HG03196 (cell line): Measurements from ENCODE around the gene EMC1.
A peak's percentile ranks its signal among the peaks of the same experiment; 100 is the strongest.
"Not testable (repeated sequence)": the region's sequence is repeated elsewhere in the genome, so short reads cannot be mapped to it uniquely, and the experiment has no call there.

Experiments used
- ATAC-seq: cut with Tn5 transposase; IDR thresholded peaks from one replicate; pipeline ENCODE4 v1.9.1; 2021; ENCODE audit not compliant: unreplicated experiment

Gene EMC1

DNA sequence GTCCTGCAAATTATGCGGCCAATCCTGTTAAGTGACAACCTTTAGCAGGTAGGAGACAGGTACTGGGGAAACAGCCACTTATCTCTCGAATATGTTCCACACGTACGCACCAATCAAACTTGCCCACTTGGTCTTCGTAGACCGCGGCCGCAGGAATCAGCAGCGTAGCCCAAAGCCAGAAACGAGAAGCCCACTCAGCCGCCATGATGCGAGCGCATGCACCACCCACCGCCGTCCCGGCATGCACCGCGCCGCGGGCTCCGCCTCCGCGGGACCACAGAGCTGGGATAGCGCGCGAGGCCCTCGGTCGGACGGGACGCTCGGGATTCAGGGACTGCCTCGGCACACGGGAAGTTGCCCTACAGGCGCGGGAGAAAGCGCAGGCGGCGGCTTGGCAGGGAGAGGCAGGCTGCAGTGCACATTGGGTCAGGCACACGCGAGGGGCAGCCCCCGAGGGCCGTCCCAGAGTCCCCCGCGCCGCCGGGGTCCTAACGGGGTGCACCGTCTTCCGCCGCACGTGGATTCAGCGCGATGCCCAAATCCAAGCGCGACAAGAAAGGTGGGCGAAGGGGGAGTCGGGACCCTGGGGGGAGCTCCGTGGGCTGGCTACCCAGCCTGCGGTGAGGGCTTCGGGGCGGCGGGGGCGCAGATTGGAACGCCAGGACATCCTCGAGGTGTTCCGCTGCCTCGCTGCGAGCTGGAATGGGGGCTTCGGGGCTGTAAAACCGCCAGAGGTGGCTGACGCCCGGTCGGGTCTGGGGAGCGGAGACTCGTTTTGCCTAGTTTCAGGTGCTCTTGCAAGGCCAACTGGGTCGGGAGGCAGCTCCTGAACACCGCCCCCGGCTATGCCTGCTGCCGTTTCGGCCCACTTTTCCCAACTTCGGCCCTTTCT lies at the start of gene EMC1, which contains the start of gene MRTO4:
TSS of gene EMC1 (minus strand) at position 220 of the 892 bp plus-strand sequence. CDS start at position 205, 15 bp downstream.
TSS of gene MRTO4 (plus strand) at position 501 of the 892 bp plus-strand sequence. CDS start at position 532, 31 bp downstream.
- ATAC-seq, result peak; percentile 82

- ATAC-seq, result no peak
These were observed 48.9 kb upstream of the EMC1 start for GRCh38 chr1:19300211-19300610.

DNA sequence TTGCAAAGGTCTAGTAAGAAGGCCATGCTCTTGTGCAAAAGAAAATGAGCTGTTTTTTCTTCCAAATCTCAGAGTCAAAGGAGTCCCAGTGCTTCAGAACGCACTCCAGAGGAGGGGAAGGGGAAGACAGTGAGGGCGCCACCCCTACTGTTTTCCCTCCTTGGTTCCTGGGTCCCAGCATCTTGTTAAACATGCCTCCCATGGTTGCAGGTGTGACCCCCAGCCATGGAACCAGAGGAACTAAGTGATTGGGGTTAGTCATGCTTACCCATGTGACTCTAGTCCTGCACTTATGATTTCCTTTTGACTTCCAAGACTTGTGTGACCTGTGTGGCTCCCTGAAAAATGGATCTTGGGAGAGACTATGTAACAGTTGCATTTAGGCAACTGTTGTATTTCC lies 43.3 kb upstream of the EMC1 start:
- ATAC-seq, result no peak

DNA sequence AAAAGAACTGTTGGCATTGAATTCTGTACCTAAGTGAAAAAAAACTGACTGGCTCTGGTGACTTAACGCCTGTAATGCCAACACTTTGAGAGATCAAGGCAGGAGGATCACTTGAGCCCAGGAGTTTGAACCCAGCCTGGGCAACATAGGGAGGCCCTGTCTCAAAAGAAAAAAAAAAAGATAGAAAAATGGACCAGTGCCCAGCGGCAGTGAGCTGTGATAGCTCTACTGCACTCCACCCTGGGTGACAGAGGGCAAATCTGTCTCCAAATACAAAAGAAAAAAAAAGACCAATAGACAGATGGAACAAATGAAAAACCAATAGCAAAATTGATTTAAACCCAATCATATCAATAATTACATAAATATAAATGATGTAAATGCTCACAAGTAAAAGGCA lies 37.9 kb upstream of the EMC1 start:
- no peak for ATAC-seq

- ATAC-seq, result not testable (repeated sequence)
These were observed 37.3 kb upstream of the EMC1 start, which contains the start of gene AKR7A3 for GRCh38 chr1:19288324-19289241. Gene AKR7A3 (minus strand): TSS chr1:19288770. CDS start chr1:19288709, 61 bp downstream.

DNA sequence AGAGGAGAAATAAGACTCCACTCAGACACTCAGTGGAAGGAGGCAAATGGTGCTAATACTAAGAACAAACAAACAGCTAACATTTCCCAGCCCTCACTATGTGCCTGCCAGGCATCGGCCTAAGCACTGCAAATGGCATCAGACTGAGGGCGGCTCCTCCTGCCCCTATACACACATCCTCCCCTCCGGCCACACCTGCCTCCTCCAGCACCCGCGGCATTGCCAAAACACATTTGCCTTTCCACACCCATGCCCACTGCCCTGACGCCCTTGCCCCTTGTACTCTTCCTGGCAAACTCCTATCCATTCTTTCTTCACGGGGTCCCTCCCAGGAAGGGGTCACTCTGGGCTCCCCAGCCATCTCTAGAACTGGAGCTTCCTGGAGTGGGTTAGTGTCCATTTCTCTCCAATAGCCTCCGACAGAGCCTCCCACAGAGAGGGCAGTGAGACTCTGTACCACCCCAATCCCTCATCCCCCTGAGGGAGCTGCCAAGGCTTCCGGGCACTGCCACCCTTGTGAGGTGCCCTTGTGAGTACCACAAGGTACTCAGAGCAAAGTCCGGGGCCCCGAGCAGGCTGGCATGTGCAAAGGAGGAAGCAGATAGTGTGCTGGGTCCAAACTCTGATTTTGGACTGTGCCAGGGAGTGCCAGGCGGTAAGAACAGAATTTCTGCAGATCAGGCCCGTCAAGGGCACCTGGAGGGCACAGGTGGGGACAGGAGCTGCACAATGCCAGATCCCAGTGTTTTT lies 36.3 kb upstream of the EMC1 start:
- no peak for ATAC-seq

- not testable (repeated sequence) for ATAC-seq
These were observed 34.5 kb upstream of the EMC1 start for GRCh38 chr1:19285807-19286206.

DNA sequence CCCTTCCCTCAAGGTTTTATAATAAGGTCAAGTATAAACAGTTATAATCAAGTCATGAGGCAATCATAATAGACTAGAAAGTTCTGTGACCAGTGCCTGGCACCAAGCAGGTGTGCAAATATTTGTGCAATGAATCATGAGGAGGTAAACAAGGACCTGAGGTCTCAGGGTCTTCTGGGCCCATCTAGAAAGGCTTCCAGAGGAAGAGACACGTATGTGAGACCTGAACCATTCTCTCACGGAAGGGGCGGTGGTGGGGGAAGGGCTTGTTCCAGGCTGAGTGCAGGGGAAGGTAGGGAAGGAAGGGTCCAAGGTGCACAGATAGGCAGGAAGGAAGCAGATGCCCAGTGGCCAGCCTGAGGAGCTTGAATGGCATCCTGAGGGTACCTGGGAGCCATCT lies 34.0 kb upstream of the EMC1 start:
- not testable (repeated sequence) for ATAC-seq

DNA sequence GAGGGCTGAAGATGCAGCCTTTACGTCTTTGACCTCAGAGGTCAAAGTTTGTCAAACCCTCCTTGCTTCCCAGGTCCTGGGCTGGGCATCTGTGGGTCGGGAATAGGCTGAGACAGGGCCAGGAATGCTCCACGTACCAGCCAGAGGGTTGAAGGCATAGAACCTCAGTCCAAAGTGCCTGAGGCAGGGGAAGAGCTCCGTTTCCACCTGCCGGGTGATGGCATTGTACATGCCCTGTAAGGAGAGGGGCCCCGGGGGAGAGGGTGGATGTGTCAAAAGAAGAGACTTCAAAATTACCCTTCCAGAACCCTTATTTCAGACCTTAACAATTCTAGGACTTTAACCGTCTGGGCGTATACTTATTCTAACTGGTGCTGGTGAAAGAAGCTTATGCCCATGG lies 33.6 kb upstream of the EMC1 start:
- ATAC-seq, result no peak

DNA sequence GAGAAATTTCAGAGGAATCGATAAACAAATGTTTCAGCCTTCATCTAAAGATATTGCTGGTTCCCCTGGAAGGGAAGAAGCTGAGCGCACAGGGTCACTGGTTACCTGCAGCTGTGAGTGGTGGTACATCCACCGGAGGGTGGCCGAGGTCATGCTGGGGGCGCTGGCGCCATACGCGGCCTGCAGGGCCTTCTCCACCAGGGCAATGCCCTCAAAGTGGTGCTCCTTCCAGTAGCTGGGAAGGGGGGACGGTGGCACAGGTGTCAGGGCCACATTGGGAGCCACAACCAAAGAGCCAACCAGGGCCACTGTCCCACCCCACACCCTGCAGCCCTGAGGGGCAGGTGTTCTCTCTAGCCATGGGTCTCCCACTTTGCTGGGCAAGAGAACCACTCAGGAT lies 32.6 kb upstream of the EMC1 start:
- no peak for ATAC-seq

- no peak for ATAC-seq
These were observed 23.3 kb upstream of the EMC1 start for GRCh38 chr1:19274636-19275035.

DNA sequence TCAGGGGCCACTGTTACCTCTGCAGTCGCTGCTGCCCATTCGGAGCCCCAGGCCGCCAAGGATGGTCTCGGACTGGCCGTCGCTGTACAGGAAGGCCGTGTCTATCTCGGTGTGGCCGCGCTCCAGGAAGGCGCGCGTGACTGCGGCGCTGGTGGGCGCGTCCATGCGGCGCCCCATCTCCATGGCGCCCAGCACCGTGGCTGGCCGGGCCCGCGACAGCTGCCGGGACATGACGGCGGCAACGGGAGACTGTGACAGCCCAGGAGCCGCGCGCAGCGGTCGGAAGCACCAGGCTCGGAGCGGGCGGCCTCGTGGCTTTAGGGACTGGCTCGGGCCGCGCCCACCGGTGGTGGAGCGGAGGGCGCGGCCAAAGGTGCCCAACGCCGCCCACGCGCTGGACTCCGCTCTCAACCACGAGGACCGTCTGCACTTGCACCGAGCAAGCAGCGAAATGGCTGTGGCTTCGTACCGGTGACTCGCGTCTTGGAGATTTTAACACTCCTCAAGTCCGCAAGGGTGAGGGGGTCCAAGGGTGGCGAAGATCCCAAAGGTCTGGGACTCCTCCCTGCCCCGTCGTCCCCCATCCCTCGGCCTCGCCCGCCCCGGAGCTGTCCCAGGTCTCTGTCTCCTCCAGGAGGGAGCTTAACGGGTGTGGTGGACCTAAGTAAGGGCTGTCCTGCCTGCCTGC lies 22.7 kb upstream of the EMC1 start:
- ATAC-seq, result not testable (repeated sequence)

- no peak for ATAC-seq
These were observed 22.0 kb upstream of the EMC1 start for GRCh38 chr1:19273106-19273843.

- ATAC-seq, result no peak
These were observed 20.7 kb upstream of the EMC1 start for GRCh38 chr1:19272064-19272463.

DNA sequence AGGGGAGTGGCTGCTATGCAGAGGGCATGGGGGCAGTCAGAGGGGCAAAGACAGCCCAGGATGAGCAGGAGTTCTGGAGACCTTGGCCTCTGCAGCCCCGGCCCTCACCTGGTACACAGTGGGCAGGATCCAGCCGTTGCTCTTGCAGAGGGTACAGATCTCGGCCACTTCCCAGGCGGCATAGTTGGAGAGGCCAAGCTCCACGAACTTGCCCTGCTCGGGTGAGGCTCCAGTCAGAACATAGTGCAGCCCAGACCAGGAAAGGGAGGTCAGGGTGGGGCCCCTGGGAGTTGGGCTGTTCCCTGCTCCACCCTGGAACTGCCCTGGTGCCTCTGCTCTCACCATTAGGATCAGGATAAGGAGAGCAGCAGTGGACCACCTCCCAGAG lies 19.0 kb upstream of the EMC1 start:
- not testable (repeated sequence) for ATAC-seq

- not testable (repeated sequence) for ATAC-seq
These were observed 18.4 kb upstream of the EMC1 start for GRCh38 chr1:19269427-19270342.

DNA sequence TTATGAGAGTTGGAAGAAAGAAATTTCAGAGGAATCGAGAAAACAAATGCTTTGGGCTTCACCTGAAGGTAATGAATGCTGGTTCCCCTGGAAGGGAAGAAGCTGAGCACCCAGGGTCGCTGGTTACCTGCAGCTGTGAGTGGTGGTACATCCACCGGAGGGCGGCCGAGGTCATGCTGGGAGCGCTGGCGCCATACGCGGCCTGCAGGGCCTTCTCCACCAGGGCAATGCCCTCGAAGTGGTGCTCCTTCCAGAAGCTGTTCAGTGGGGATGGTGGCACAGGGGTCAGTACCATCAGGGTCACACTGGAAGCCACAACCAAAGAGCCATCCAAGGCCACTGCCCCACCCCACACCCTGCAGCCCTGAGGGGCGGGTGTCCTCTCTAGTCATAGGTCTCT lies 17.1 kb upstream of the EMC1 start:
- no peak for ATAC-seq

GRCh38 chr1:19262744-19263143 lies 11.4 kb upstream of the EMC1 start:
- no peak for ATAC-seq
